SW480 (cell line): Measurements from ENCODE around the gene PPFIBP1.

Experiments used
- DNase-seq: peaks from one replicate; pipeline ENCODE4 v3.0.0-alpha.2; 2016; ENCODE audit warnings: low spot score

The PPFIBP1 gene

GRCh38 chr12:27665704-27666103, 141.7 kb downstream of the PPFIBP1 start:
- DNase-seq: no peak

DNA sequence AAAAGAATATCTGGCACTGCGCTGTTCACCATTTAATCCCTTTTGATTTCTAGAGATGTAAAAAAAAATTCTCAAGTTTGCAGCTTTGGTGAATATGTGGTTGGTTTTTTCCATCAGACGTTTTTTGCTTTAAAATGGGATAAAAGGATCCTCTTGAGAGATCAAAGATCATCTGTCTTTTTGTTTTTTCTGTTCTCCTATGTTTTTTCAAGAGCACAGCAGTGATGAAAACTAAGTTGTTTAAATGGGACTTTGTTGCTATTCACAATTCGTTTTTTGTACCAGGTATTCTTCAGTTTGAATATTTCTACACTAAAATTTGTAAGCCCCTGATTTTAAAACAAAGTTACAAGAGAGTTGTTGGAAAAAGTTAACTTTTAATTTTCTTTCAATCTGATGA, 142.5 kb downstream of the PPFIBP1 start:
- no peak for DNase-seq

GRCh38 chr12:27667540-27667939, 143.5 kb downstream of the PPFIBP1 start:
- no peak for DNase-seq

- no peak for DNase-seq
These were observed 148.0 kb downstream of the PPFIBP1 start for GRCh38 chr12:27672051-27672450.

DNA sequence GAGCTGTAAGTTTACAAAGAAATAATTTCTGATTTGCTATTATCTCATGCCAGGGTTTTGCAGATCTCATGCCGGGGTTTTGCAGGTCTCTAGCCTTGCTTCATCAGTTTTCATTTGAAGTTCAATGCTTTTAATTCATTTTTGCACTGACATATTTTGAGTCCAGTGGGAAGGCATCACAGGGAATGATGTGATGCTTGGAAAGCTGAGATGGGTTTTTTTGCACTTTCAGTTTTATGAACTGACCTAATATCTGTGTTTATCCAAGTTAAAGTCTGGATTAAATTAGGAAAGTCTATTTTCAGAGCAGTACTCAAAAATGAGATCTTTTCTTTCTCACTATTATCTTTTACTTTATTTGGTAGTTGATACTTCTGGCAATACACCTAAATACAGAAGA, 148.6 kb downstream of the PPFIBP1 start:
- DNase-seq: no peak

DNA sequence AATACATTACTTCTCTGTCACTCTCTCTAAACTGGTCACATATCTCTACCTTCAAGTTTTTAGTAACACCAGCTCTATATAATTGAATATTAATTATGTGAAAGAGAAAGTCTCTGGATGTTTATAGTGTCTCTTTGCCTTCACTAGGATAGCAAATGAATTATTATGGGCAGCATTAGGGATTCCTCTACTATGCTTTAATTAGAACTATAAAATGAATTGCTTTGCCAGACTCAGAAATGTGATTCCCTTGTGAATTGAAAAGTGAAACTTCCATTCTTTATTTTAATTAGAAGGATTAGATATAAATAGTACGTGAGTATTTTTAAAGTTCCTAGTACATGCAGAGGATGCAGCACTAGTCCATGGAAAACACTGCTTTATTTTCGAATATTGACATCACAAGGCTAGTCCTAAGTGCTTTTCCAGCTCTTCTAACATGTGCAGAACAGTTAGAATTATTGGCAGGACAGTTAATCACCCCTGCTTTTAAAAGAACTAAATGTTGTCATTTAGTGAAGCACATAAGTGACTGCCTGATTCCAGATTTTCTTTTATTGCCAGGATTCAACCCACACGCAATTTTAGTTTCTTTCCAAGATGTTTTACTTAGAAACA, 149.2 kb downstream of the PPFIBP1 start:
- DNase-seq: no peak

DNA sequence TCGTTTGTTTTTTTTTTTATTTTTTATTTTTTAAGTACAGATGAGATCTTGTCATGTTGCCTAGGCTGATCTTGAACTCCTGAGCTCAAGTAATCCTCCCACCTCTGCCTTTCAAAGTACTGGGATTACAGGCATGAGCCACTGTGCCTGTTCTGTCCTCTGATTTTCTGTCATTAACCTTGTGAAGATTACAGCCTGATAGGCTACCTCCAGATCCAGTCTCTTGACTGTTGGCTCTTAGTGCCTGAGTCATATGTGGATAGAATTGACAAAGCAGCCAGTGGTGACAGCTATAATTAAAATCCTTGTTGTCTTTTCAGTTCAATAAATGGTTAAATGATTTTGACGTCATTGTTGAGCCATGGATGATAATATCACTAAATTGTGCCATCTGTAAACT, 151.0 kb downstream of the PPFIBP1 start:
- no peak for DNase-seq

DNA sequence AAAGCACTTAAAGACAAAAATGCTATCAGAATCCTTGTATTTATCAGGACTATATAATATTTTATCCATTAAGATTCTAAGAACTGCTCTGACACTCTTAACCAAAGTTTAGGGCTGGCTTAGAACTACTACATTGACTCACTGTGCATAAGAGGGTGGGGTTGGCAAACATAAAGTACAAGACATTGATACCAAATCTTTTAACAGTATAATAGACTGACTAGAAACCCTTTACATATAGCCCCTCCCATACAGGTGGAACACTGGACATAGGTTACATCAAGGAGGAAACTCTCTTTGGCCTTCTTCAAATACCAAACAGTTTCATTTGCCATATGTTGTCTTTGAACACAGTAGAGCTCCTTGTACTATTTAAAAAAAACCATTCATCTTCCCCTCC, 156.6 kb downstream of the PPFIBP1 start:
- DNase-seq: no peak

- no peak for DNase-seq
These were observed 158.5 kb downstream of the PPFIBP1 start for GRCh38 chr12:27682534-27682933.

DNA sequence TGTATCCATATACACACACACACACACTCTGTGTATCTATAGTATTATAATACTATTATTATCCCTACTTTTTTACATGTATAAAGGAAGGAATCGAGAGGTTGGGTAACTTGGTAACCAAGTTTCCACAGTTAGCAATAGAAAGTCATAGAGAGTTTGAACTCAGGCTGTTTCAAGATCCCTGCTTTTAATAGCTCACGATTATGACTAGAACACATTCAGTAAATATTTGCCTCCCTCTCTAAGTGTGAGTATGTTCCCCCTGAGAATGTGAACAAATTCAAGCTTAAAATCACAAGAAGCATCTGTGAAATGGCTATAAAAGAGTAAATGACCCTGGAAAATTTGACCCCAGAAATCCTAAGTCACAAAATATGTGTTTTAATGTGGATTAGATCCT, 161.3 kb downstream of the PPFIBP1 start:
- DNase-seq: no peak

GRCh38 chr12:27686147-27686546, 162.1 kb downstream of the PPFIBP1 start:
- DNase-seq: no peak

GRCh38 chr12:27688671-27689070, 164.7 kb downstream of the PPFIBP1 start:
- no peak for DNase-seq

DNA sequence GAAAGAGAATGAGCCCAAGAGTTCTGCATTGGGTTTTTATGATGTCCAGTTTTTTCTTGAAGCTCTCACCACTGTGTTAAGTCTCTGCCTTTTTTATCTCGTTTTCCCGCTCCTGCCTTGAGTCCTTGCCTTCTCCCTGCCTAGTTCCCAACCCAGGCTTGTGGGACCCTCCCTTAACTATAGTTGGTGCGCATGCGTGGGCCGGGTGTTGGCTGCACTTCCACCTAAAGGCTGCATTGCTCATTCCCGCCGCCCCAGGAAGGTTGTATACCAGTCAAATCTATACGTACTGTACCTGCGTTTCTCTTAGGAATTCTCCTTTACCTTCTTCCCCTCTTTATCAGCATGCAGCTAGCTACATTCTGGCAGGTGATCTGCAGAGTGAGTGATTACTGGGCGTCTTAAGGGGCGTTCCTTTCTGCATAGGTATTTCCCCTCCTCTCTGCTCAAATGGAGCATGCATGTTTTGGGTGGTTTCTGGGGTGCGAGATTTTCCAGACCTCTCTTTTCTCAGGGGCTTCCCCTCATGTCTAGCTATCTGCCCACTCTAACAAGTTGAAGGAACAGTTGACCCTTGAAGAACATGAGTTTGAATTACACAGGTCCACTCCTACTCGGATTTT, 165.7 kb downstream of the PPFIBP1 start:
- DNase-seq: no peak

DNA sequence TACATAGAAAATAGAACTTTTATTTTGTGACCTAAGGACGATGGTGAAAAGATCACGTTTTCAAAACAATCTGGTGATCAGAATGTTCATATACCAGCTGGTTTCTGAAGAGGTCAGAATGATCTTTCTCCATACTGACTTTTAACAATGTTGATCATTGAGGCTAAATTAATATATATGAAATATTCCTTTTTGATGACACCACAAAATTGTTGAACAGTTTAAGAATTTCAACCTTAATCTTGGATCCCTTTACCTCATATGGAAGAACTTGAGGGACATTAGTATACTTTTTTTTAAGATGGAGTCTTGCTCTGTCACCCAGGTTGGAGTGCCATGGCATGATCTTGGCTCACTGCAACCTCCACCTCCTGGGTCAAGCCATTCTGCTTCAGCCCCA, 169.4 kb downstream of the PPFIBP1 start:
- no peak for DNase-seq

DNA sequence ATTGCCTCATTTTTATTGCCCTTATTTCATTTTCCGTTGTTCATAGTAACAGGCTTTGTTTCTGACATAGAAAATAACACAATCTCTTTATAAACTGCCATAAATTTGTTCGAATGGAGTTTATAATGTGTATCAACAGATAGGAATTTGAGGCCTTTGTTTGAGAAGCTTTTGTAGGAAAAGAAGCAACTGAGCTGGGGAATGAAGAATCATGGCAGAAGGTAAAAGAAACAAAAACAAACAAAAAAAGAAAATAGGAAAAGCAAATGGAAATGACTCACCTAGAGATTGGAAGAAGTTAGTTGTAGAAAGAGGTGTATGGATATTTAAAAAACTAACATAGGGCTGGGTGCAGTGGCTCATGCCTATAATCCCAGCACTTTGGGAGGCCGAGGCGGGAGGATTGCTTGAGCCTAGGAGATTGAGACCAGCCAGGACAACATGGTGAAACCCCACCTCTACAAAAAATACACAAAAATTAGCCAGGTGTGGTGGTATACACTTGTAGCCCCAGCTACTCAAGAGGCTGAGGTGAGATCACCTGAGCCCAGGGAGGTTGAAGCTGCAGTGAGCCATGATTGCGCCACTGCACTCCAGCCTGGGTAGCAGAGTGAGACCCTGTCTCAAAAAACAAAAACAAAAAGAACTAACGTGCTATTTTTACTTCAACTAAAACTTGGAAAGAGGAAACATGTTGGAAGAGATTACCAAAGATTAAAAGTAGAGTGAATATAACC, 171.7 kb downstream of the PPFIBP1 start:
- no peak for DNase-seq

DNA sequence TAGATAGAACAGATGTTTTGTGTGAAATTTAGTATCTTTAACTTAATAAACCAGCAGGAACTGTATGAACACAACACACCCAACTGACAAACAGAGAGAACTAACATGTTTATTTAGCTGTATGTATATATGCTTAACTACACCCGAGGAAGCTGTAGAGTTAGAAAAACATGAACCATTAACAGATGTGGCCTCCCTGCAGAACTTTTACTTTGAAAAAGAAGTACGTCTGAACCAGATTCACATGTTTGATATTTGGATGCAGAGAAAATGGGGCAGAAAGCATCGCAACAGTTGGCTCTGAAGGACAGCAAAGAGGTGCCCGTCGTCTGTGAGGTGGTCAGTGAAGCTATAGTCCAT, 172.3 kb downstream of the PPFIBP1 start, which contains the start of gene REP15:
Gene REP15, plus strand, starts transcription at position 155 of the 360 bp plus-strand sequence. Its CDS starts 116 bp downstream, at position 271.
- no peak for DNase-seq

- DNase-seq: no peak
These were observed 173.0 kb downstream of the PPFIBP1 start for GRCh38 chr12:27696864-27697564.

- peak; percentile 88 for DNase-seq
These were observed 179.9 kb downstream of the PPFIBP1 start for GRCh38 chr12:27703720-27704452.

DNA sequence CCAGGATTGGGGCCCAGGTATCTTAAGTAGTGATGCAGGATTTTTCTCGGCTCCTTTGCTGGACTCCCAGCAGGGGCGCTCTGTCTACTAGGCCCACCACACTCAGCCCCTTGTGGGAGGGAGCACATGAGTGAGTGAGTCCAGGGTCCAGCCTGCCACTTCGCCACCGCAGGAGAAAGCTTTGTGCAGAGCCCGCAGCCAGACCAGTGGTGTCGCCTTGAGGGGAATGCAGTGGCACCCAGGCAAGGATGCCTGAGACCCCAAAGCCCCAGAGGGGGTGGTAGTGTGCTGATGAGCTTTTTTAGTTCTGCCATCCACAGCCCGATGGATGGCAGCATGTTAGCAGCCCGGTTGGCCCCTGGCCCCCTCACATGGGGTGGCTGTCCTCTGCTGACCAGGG, 181.3 kb downstream of the PPFIBP1 start:
- DNase-seq: no peak

DNA sequence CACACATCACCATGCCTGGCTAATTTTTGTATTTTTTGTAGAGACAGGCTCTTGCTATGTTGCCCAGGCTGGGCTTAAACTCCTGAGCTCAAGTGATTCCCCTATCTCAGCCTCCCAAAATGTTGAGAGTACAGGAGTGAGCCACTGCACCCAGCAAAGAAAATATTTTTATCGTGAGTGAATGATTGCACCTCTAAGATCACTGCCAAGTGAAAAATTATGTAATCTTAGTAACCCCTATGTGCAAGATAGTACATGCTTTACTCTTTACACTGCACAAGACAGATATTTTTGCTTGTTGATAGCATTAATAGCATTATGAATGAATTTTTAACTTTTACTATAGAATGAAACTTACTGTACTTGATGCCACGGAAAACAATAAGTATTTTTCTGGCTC, 183.2 kb downstream of the PPFIBP1 start:
- DNase-seq: no peak

DNA sequence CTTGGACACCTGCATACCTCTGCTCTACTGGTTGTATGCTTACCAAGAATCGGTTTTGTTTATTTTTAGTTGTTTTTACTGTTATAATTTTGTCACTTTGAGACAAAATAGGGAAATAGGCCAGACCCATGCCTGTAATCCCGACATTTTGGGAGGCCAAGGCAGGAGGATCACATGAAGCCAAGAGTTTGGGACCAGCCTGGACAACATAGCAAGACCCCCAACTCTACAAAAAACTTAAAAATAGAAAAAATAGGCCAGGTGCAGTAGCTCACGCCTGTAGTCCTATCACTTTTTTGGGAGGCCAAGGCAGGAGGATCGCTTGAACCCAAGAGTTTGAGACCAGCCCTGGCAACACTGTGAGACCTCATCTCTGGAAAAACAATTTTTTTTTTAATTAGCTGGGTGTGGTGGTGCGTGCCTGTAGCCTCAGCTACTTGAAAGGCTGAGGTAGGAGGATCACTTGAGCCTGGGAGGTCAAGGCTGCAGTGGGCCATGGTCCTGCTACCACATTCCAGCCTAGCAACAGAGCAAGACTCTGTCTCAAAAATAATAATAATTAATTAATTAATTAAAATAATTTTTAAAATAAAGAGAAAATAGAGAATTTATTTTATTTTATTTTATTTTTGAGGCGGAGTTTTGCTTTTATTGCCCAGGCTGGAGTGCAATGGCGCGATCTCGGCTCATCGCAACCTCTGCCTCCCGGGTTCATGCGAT, 185.4 kb downstream of the PPFIBP1 start:
- no peak for DNase-seq
